T-cell (primary cell): ENCODE measurements around the gene CRYBG2. TPM values are rescaled to one million over a fixed set of nuclear protein-coding genes. Genes with fewer than 3 reads are reported as not detected.

Experiments
- ATAC-seq, 4 experiments: fragments of 200-7000 bp in 3 of 4; fragments of 150-1000 bp in 1 of 4; cut with Tn5 transposase; replicated peaks in 1 of 4; 1 replicate in 3 of 4; 2 replicates in 1 of 4; pipeline ENCODE4 v1.10.0; 2021; ENCODE audit warnings: moderate library complexity in 3 of 4, mild to moderate bottlenecking in 2 of 4, moderate number of reproducible peaks in 1 of 4
- CTCF ChIA-PET, 2 donors: fragments of 300-600 bp; sonication (Branson Sonifier 250); formaldehyde crosslinking; loops; one replicate each; lab custom pipeline; 2022; ENCODE audit warnings: antibody characterized with exemption in 2 of 2; lab: Charles Lee
- POLR2A ChIA-PET, 2 donors: fragments of 300-600 bp; sonication (Branson Sonifier 250); formaldehyde crosslinking; loops; one replicate each; lab custom pipeline; 2022; ENCODE audit warnings: antibody characterized with exemption in 2 of 2; lab: Charles Lee
- DNase-seq, 35 experiments: peaks; one replicate each; pipeline versions ENCODE4 v3.0.0 to v3.0.0-alpha.2; 2013 to 2023
- H3K27ac ChIP-seq: one replicate; pipeline ENCODE4 v1.5.1; 2013; ENCODE audit warnings: low read length
- H3K27me3 ChIP-seq, 2 experiments: replicated peaks in 1 of 2; 1 replicate in 1 of 2; 2 replicates in 1 of 2; pipeline versions ENCODE4 v1.6.1 to v1.7.0; 2013; ENCODE audit warnings: low read length in 1 of 2, mixed read lengths in 1 of 2; ENCODE audit not compliant: control insufficient read depth in 2 of 2, insufficient read depth in 2 of 2; ENCODE audit errors: extremely low read depth in 1 of 2
- H3K36me3 ChIP-seq, 2 donors: 1 replicate in 1 of 2; 2 replicates in 1 of 2; pipeline versions ENCODE4 v1.6.1 to v1.7.0; 2013; ENCODE audit warnings: low read length in 1 of 2; ENCODE audit not compliant: control insufficient read depth in 2 of 2, insufficient read depth in 1 of 2; ENCODE audit errors: extremely low read depth in 1 of 2
- H3K4me1 ChIP-seq, 2 experiments: 1 replicate in 1 of 2; 2 replicates in 1 of 2; pipeline versions ENCODE4 v1.6.1 to v1.7.0; 2013; ENCODE audit warnings: low read length in 2 of 2, mixed read lengths in 1 of 2; ENCODE audit not compliant: insufficient read depth in 2 of 2, control insufficient read depth in 1 of 2; ENCODE audit errors: extremely low read depth in 1 of 2
- H3K4me3 ChIP-seq, 2 donors: 1 replicate in 1 of 2; 2 replicates in 1 of 2; pipeline versions ENCODE4 v1.5.1 to v1.7.0; 2013; ENCODE audit warnings: mild to moderate bottlenecking in 2 of 2, low read length in 1 of 2, moderate library complexity in 1 of 2; ENCODE audit not compliant: control insufficient read depth in 1 of 2; ENCODE audit errors: extremely low read depth in 1 of 2
- H3K9me3 ChIP-seq: 2 replicates; pipeline ENCODE4 v1.7.0; 2013
- H3K27ac Mint-ChIP-seq, 2 donors: one replicate each; pipeline ENCODE4 v1.8.0; 2020 to 2021; ENCODE audit warnings: mild to moderate bottlenecking in 2 of 2, mixed read lengths in 2 of 2
- H3K27me3 Mint-ChIP-seq, 2 donors: one replicate each; pipeline ENCODE4 v1.8.0; 2021 to 2022; ENCODE audit warnings: mixed read lengths in 2 of 2
- H3K36me3 Mint-ChIP-seq: one replicate; pipeline ENCODE4 v1.8.0; 2021; ENCODE audit warnings: mixed read lengths
- H3K4me1 Mint-ChIP-seq, 3 donors: one replicate each; pipeline ENCODE4 v1.8.0; 2020 to 2022; ENCODE audit warnings: mixed read lengths in 3 of 3, mild to moderate bottlenecking in 1 of 3
- H3K4me3 Mint-ChIP-seq, 3 donors: one replicate each; pipeline ENCODE4 v1.8.0; 2020 to 2022; ENCODE audit warnings: mild to moderate bottlenecking in 3 of 3, mixed read lengths in 3 of 3, moderate library complexity in 3 of 3
- H3K9me3 Mint-ChIP-seq, 3 donors: one replicate each; pipeline ENCODE4 v1.8.0; 2020 to 2022; ENCODE audit warnings: mixed read lengths in 3 of 3
- WGBS: methylation state at CpG from one replicate; pipeline ENCODE4 v1.1.5; 2013; ENCODE audit warnings: missing lambda C conversion rate; ENCODE audit not compliant: insufficient coverage; 5-methylcytosine and 5-hydroxymethylcytosine counted together
- total RNA-seq, 35 experiments: library from RNA in 6 of 35; stranded (reverse) in 6 of 35; fragments of 120-200 nt in 1 of 35; gene quantifications; one replicate each; pipeline versions ENCODE4 v1.2.1 to v1.2.4 and lab custom pipeline; 2013 to 2026

Gene CRYBG2
- total RNA-seq, 5 donors from 2014 or later (not counting 1 experiment from before 2014, with no cell fraction given): 3.0 to 7.3 (median 5.1) TPM

GRCh38 chr1:26288311-26288941 is 65.5 kb downstream of the CRYBG2 start:
- ChIA-PET CTCF (interaction anchor here (0.6 to 2.7 kb wide), 12 partner anchors 9 to 1510 kb away, joined by 3 to 13 read pairs (median 4); partner anchors contain the start of genes CD52 (in 1 of the 2) and SH3BGRL3 (in 1 of the 2)), POLR2A (interaction anchor here in 1 of 2 donors (1.4 kb wide), 1 partner anchor 30 kb away, joined by 4 read pairs; no protein-coding TSS in a partner anchor)
- 14% methylated on average over 5 of the region's 5 CpGs for WGBS
- no peaks in the 10 kb centered on the region for H3K9me3 ChIP-seq
- Mint-ChIP-seq H3K4me3 (peak overlapping the region; percentile 62 to 94 (median 68)), H3K27ac (peak overlapping the region; percentile 99 to 100), H3K9me3 (no peaks in the 10 kb centered on the region), H3K36me3 (peaks cover 5% of the 10 kb centered on the region), H3K27me3 (no peaks in the 10 kb centered on the region), H3K4me1 (peaks cover 92 to 96% (median 96%) of the 10 kb centered on the region in 3 donors)
- peak overlapping the region; percentile 91 for H3K27ac ChIP-seq
- H3K4me1 ChIP-seq: peaks cover 72 to 99% of the 10 kb centered on the region in 2 experiments
- H3K36me3 ChIP-seq: peaks cover 2 to 3% of the 10 kb centered on the region in 2 donors
- no peak overlapping the region for H3K4me3 ChIP-seq
- H3K27me3 ChIP-seq: no peaks in the 10 kb centered on the region
- ATAC-seq (peak in 2 of 4 experiments; percentile 12 to 17), DNase-seq (peak in 11 of 35 experiments; percentile 18 to 67 (median 28))

GRCh38 chr1:26287811-26288210 is 66.1 kb downstream of the CRYBG2 start:
- CTCF ChIA-PET: interaction anchor here in 1 of 2 donors (1.1 to 2.7 kb wide), 5 partner anchors 8 to 90 kb away, joined by 3 to 13 read pairs (median 9); partner anchors contain the start of gene SH3BGRL3
- H3K27me3 ChIP-seq: no peaks in the 10 kb centered on the region
- no CpG with 5 or more reads among the region's 5 CpGs for WGBS
- H3K4me1 Mint-ChIP-seq: peaks cover 94 to 100% (median 98%) of the 10 kb centered on the region in 3 donors
- H3K27me3 Mint-ChIP-seq: no peaks in the 10 kb centered on the region
- H3K36me3 Mint-ChIP-seq: peaks cover 11% of the 10 kb centered on the region
- POLR2A ChIA-PET: no interaction called here
- peak overlapping the region in 1 of 2 donors; percentile 1 for H3K4me3 ChIP-seq
- peak overlapping the region; percentile 99 to 100 for H3K27ac Mint-ChIP-seq
- H3K36me3 ChIP-seq: peaks cover 6 to 7% of the 10 kb centered on the region in 2 donors
- H3K27ac ChIP-seq: peak overlapping the region; percentile 91
- ATAC-seq (no peak), DNase-seq (no peak)
- peaks cover 75 to 100% of the 10 kb centered on the region in 2 experiments for H3K4me1 ChIP-seq
- H3K4me3 Mint-ChIP-seq: peak overlapping the region; percentile 62 to 94 (median 68)
- H3K9me3 Mint-ChIP-seq: no peaks in the 10 kb centered on the region
- H3K9me3 ChIP-seq: no peaks in the 10 kb centered on the region

- no peaks in the 10 kb centered on the region for H3K27me3 Mint-ChIP-seq
- 6% methylated on average over 5 of the region's 8 CpGs for WGBS
- H3K4me1 ChIP-seq: peaks cover 75 to 100% of the 10 kb centered on the region in 2 experiments
- H3K27ac Mint-ChIP-seq: peak overlapping the region; percentile 99 to 100
- no peaks in the 10 kb centered on the region for H3K9me3 ChIP-seq
- H3K9me3 Mint-ChIP-seq: no peaks in the 10 kb centered on the region
- peak overlapping the region; percentile 1 to 19 for H3K4me3 ChIP-seq
- DNase-seq (peak; percentile 61 to 88 (median 73)), ATAC-seq (peak; percentile 61 to 70 (median 64))
- peaks cover 16% of the 10 kb centered on the region for H3K36me3 Mint-ChIP-seq
- peaks cover 9 to 10% of the 10 kb centered on the region in 2 donors for H3K36me3 ChIP-seq
- H3K27ac ChIP-seq: peak overlapping the region; percentile 91
- peaks cover 98 to 99% (median 99%) of the 10 kb centered on the region in 3 donors for H3K4me1 Mint-ChIP-seq
- CTCF ChIA-PET: interaction anchor here in 1 of 2 donors (0.6 to 3.2 kb wide), 8 partner anchors 20 to 91 kb away, joined by 3 to 13 read pairs (median 4); partner anchors contain the start of gene UBXN11
- POLR2A ChIA-PET: interaction anchor here in 1 of 2 donors (1.1 kb wide), 1 partner anchor 31 kb away, joined by 3 read pairs; the partner anchor contains the start of gene CD52
- no peaks in the 10 kb centered on the region for H3K27me3 ChIP-seq
- peak overlapping the region; percentile 62 to 94 (median 68) for H3K4me3 Mint-ChIP-seq
Measured at GRCh38 chr1:26287033-26287711, 66.8 kb downstream of the CRYBG2 start.

GRCh38 chr1:26286064-26286416 is 67.9 kb downstream of the CRYBG2 start:
- Histone ChIP-seq H3K27ac (peak overlapping the region; percentile 91), H3K9me3 (no peaks in the 10 kb centered on the region), H3K4me1 (peaks cover 72 to 100% of the 10 kb centered on the region in 2 experiments), H3K27me3 (no peaks in the 10 kb centered on the region), H3K4me3 (no peak overlapping the region), H3K36me3 (peaks cover 9 to 18% of the 10 kb centered on the region in 2 donors)
- Mint-ChIP-seq H3K36me3 (peaks cover 25% of the 10 kb centered on the region), H3K4me3 (peak overlapping the region in 1 of 3 donors; percentile 94), H3K4me1 (peaks cover 96 to 99% (median 98%) of the 10 kb centered on the region in 3 donors), H3K9me3 (no peaks in the 10 kb centered on the region), H3K27ac (peak overlapping the region; percentile 99 to 100), H3K27me3 (no peaks in the 10 kb centered on the region)
- WGBS: no CpG with 5 or more reads among the region's 2 CpGs
- DNase-seq (no peak), ATAC-seq (no peak)
- CTCF ChIA-PET: interaction anchor here (0.5 to 3.4 kb wide), 10 partner anchors 11 to 1173 kb away, joined by 3 to 21 read pairs (median 6); partner anchors contain the start of genes CD52 (in 2 of the 2) and UBXN11 (in 1 of the 2)
- POLR2A ChIA-PET: interaction anchor here in 1 of 2 donors (0.6 kb wide), 1 partner anchor 17 kb away, joined by 4 read pairs; no protein-coding TSS in a partner anchor

- Mint-ChIP-seq H3K27me3 (no peaks in the 10 kb centered on the region), H3K36me3 (peaks cover 26% of the 10 kb centered on the region), H3K9me3 (no peaks in the 10 kb centered on the region), H3K4me3 (peak overlapping the region in 2 of 3 donors; percentile 87 to 94), H3K27ac (peak overlapping the region; percentile 99 to 100), H3K4me1 (peaks cover 96 to 97% (median 96%) of the 10 kb centered on the region in 3 donors)
- H3K27me3 ChIP-seq: no peaks in the 10 kb centered on the region
- ATAC-seq: no peak
- peak overlapping the region in 1 of 2 donors; percentile 19 for H3K4me3 ChIP-seq
- ChIA-PET POLR2A (interaction anchor here in 1 of 2 donors (0.6 kb wide), 1 partner anchor 16 kb away, joined by 4 read pairs; no protein-coding TSS in a partner anchor), CTCF (interaction anchor here (0.6 to 3.4 kb wide), 14 partner anchors 10 to 399 kb away, joined by 3 to 21 read pairs (median 6); partner anchors contain the start of genes CD52 (in 2 of the 2), CEP85 (in 1 of the 2), UBXN11 (in 1 of the 2) and ZNF593 (in 1 of the 2))
- H3K9me3 ChIP-seq: no peaks in the 10 kb centered on the region
- peak overlapping the region; percentile 91 for H3K27ac ChIP-seq
- peaks cover 71 to 100% of the 10 kb centered on the region in 2 experiments for H3K4me1 ChIP-seq
- DNase-seq: peak in 6 of 35 experiments; percentile 30 to 59 (median 40)
- WGBS: 78% methylated on average over 10 of the region's 19 CpGs
- H3K36me3 ChIP-seq: peaks cover 9 to 20% of the 10 kb centered on the region in 2 donors
Measured at GRCh38 chr1:26285366-26286063, 68.4 kb downstream of the CRYBG2 start.
